Fibroblast of lung (primary cell): ENCODE data around the gene TEAD2.

Source experiments
- CTCF ChIP-seq, 2 donors: IDR thresholded peaks in 1 of 2; conservative IDR thresholded peaks in 1 of 2; 1 replicate in 1 of 2; 2 replicates in 1 of 2; pipeline ENCODE4 v1.5.1; 2011 to 2012; ENCODE audit warnings: low read length in 2 of 2, control low read depth in 1 of 2, inconsistent platforms in 1 of 2, low read depth in 1 of 2, mild to moderate bottlenecking in 1 of 2
- EZH2 ChIP-seq: IDR thresholded peaks from 2 replicates; pipeline ENCODE4 v1.5.1; 2012; ENCODE audit warnings: low read length, control low read depth, mild to moderate bottlenecking; ENCODE audit errors: missing control alignments

GRCh38 chr19:49390929-49391359 is 28.7 kb upstream of the TEAD2 start:
- TF ChIP-seq CTCF (conservative IDR thresholded peaks at IDR 0.05 in 1 of 2, IDR thresholded peaks at IDR 0.05 in 1 of 2; ENCODE audit: low read depth in 1 of 2, low read length in 2 of 2) = no peak
- TF ChIP-seq EZH2 = no peak
